GM12878 (cell line): ENCODE measurements around the gene CLEC14A.

Experiments
- PRDM15 ChIP-seq: fragments of 450-650 bp; formaldehyde crosslinking; IDR thresholded peaks from 2 replicates; pipeline ENCODE4 v1.4.0; 2020; ENCODE audit warnings: mild to moderate bottlenecking, moderate library complexity
- ZSCAN29 ChIP-seq: fragments of 450-650 bp; IDR thresholded peaks from 2 replicates; pipeline ENCODE4 v1.6.1; 2017; ENCODE audit warnings: mild to moderate bottlenecking, moderate library complexity

GRCh38 chr14:38207377-38207735 is 48.5 kb downstream of the CLEC14A start:
- no peak for TF ChIP-seq ZSCAN29
- TF ChIP-seq PRDM15 (CRISPR knock-in tag) = no peak
